Measurements from ENCODE around the gene SCUBE1. TPM values are rescaled to one million over a fixed set of nuclear protein-coding genes. Genes with fewer than 3 reads are reported as not detected.
"Not testable (repeated sequence)": the region's sequence is repeated elsewhere in the genome, so short reads cannot be mapped to it uniquely, and the experiment has no call there.

Gene SCUBE1
- total RNA-seq, 2 experiments from 2014 or later = not detected

DNA sequence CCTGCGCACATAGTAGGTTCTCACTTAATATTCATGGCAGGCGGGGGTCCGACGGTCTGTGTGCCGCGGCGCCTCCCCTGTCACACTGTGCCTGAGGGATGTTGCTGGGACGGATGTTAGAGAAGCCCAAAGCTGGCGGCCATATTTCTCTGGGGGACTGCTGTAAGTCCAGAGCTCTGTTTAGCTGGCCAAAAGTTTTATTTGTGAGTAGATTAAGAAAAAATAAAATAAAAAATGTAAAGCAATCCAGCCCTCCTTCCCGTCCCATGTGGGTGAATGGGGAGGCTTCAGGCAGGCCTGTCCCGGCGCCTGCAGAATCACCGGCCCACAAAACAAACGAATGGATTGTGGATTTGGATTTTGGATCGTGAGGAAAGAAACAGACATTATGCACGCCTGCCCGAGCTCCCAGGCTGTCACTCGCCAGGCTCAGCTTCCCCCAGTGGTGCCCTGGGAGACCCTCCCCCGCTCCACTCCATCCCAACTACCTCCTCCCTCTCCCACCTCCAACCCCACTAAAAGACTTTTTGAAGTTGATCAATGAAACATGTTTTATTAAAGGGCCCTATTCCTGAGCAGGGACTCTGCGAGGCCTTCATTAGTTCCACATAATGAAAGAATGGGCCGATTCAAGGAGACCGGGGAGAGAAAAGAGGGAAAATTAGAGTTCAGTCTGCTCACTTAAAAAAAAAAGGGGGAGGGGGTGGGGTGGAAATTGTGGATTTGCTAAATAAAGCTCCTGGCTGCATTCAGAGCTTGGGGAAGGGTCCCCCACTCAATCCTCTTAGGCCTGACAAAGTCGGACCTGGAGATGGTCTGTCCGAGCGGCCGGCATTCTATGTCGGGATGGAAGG is 20.4 kb upstream of the SCUBE1 start:
- Histone ChIP-seq H3K9me3 (ENCODE audit: low read length) (no peaks in the 10 kb centered on the region), H3K4me1 (ENCODE audit: insufficient read depth, low read length, poor library complexity, severe bottlenecking) (no peaks in the 10 kb centered on the region), H3K79me2 (ENCODE audit: insufficient read depth, low read depth, low read length) (no peaks in the 10 kb centered on the region), H3K9me2 (ENCODE audit: insufficient read depth, low read length) (no peaks in the 10 kb centered on the region), H3K27ac (ENCODE audit: low read depth, low read length, poor library complexity, severe bottlenecking) (no peak overlapping the region), H3K36me3 (ENCODE audit: insufficient read depth, low read length) (no peaks in the 10 kb centered on the region), H3K4me2 (ENCODE audit: low read length) (no peak overlapping the region), H2AFZ (ENCODE audit: low read length) (no peak overlapping the region), H3K4me3 (ENCODE audit: low read depth, low read length, poor library complexity, severe bottlenecking) (no peak overlapping the region), H4K20me1 (ENCODE audit: insufficient read depth, low read length) (no peaks in the 10 kb centered on the region)
- intact Hi-C loops (cut with micrococcal nuclease; ENCODE audit: unreplicated experiment) = no loop called here
- ChIA-PET CTCF (ENCODE audit: unreplicated experiment) (no interaction called here), POLR2A (no interaction called here)
- BruUV-seq (replicated peaks) = no TSS peak
- TF ChIP-seq, protein P1, sequence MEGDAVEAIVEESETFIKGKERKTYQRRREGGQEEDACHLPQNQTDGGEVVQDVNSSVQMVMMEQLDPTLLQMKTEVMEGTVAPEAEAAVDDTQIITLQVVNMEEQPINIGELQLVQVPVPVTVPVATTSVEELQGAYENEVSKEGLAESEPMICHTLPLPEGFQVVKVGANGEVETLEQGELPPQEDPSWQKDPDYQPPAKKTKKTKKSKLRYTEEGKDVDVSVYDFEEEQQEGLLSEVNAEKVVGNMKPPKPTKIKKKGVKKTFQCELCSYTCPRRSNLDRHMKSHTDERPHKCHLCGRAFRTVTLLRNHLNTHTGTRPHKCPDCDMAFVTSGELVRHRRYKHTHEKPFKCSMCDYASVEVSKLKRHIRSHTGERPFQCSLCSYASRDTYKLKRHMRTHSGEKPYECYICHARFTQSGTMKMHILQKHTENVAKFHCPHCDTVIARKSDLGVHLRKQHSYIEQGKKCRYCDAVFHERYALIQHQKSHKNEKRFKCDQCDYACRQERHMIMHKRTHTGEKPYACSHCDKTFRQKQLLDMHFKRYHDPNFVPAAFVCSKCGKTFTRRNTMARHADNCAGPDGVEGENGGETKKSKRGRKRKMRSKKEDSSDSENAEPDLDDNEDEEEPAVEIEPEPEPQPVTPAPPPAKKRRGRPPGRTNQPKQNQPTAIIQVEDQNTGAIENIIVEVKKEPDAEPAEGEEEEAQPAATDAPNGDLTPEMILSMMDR (conservative IDR thresholded peaks at IDR 0.05; ENCODE audit: low read length) = no peak
- no peak for TF ChIP-seq EZH2phosphoT487 (IDR thresholded peaks at IDR 0.05; ENCODE audit: borderline replicate concordance, low read depth, low read length)
- no peak for DNase-seq (ENCODE audit: low spot score)

DNA sequence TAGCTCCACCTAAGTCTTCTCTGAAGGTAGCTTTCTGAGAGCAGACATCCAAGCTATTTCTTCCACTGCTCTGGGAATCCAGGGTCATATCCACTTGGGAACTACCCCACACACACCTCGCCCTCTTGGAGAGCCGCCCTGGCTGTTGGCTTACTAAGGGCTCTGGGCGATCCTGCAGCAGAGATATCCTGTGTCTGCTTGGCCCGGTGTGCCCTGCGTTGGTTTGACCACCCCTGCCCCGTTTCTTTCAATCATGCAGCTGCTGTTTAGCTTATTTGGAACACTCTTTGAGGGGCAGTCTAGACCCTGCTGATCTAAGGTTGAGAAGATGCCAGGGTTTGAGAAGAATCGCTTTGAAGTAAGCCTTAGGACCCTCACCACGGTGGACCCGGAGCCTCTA is 17.4 kb upstream of the SCUBE1 start:
- TF ChIP-seq, protein P1 (conservative IDR thresholded peaks at IDR 0.05; ENCODE audit: low read length) = no peak
- TF ChIP-seq EZH2phosphoT487 (IDR thresholded peaks at IDR 0.05; ENCODE audit: borderline replicate concordance, low read depth, low read length) = no peak
- no peaks in the 10 kb centered on the region for H3K79me2 ChIP-seq (ENCODE audit: insufficient read depth, low read depth, low read length)
- intact Hi-C loops (cut with micrococcal nuclease; ENCODE audit: unreplicated experiment) = no loop called here
- H3K9me2 ChIP-seq (ENCODE audit: insufficient read depth, low read length) = no peaks in the 10 kb centered on the region
- H3K4me2 ChIP-seq (ENCODE audit: low read length) = no peak overlapping the region
- CTCF ChIA-PET (ENCODE audit: unreplicated experiment) = no interaction called here
- no peak overlapping the region for H3K27ac ChIP-seq (ENCODE audit: low read depth, low read length, poor library complexity, severe bottlenecking)
- H3K4me3 ChIP-seq (ENCODE audit: low read depth, low read length, poor library complexity, severe bottlenecking) = no peak overlapping the region
- no peaks in the 10 kb centered on the region for H4K20me1 ChIP-seq (ENCODE audit: insufficient read depth, low read length)
- no peak for DNase-seq (ENCODE audit: low spot score)
- H3K9me3 ChIP-seq (ENCODE audit: low read length) = no peaks in the 10 kb centered on the region
- POLR2A ChIA-PET = no interaction called here
- no TSS peak for BruUV-seq (replicated peaks)
- no peaks in the 10 kb centered on the region for H3K4me1 ChIP-seq (ENCODE audit: insufficient read depth, low read length, poor library complexity, severe bottlenecking)
- no peaks in the 10 kb centered on the region for H3K36me3 ChIP-seq (ENCODE audit: insufficient read depth, low read length)
- no peak overlapping the region for H2AFZ ChIP-seq (ENCODE audit: low read length)

DNA sequence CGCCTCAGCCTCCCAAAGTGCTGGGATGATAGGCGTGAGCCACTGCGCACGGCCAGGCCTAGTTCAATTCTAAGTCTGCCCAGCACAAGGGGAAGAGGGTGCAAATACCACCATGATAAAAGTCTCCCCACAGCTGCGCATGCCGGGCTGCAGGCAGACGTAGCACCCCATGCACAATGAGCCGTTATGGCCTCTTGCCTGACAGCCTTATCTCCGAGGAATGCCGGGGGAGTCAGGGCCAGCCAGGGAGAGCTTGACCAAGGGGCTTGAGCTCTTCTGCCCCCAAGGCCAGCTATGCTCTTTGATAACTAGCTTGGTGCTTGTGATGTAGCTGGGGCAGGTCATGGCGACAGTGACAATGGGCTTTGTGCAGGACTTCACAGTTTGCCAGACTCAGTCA is 13.7 kb upstream of the SCUBE1 start:
- H3K79me2 ChIP-seq (ENCODE audit: insufficient read depth, low read depth, low read length) = no peaks in the 10 kb centered on the region
- no peaks in the 10 kb centered on the region for H3K4me1 ChIP-seq (ENCODE audit: insufficient read depth, low read length, poor library complexity, severe bottlenecking)
- no peak for DNase-seq (ENCODE audit: low spot score)
- no TSS peak for BruUV-seq (replicated peaks)
- CTCF ChIA-PET (ENCODE audit: unreplicated experiment) = no interaction called here
- H3K9me3 ChIP-seq (ENCODE audit: low read length) = no peaks in the 10 kb centered on the region
- H2AFZ ChIP-seq (ENCODE audit: low read length) = no peak overlapping the region
- no peak overlapping the region for H3K4me2 ChIP-seq (ENCODE audit: low read length)
- POLR2A ChIA-PET = interaction anchor here (0.7 kb wide), 1 partner anchor 89 kb away, joined by 4 read pairs; no protein-coding TSS in a partner anchor
- intact Hi-C loops (cut with micrococcal nuclease; ENCODE audit: unreplicated experiment) = no loop called here
- no peak for TF ChIP-seq EZH2phosphoT487 (IDR thresholded peaks at IDR 0.05; ENCODE audit: borderline replicate concordance, low read depth, low read length)
- TF ChIP-seq, protein P1 (conservative IDR thresholded peaks at IDR 0.05; ENCODE audit: low read length) = no peak
- no peaks in the 10 kb centered on the region for H3K9me2 ChIP-seq (ENCODE audit: insufficient read depth, low read length)
- H3K36me3 ChIP-seq (ENCODE audit: insufficient read depth, low read length) = no peaks in the 10 kb centered on the region
- H3K27ac ChIP-seq (ENCODE audit: low read depth, low read length, poor library complexity, severe bottlenecking) = no peak overlapping the region
- no peaks in the 10 kb centered on the region for H4K20me1 ChIP-seq (ENCODE audit: insufficient read depth, low read length)
- H3K4me3 ChIP-seq (ENCODE audit: low read depth, low read length, poor library complexity, severe bottlenecking) = no peak overlapping the region

DNA sequence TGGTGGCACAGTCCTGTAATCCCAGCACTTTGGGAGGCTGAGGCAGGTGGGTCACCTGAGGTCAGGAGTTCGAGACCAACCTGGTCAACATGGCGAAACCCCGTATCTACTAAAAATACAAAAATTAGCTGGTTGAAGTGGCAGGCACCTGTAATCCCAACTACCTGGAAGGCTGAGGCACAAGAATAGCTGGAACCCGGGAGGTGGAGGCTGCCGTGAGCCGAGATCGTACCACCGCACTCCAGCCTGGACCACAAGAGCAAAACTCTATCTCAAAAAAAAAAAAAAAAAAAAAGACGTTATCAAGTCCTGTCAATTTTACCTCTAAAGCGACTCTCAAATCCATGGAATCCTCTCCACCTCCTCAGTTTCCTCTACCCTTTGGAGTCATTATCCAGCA is 12.5 kb upstream of the SCUBE1 start:
- intact Hi-C loops (cut with micrococcal nuclease; ENCODE audit: unreplicated experiment); H3K9me2 ChIP-seq (ENCODE audit: insufficient read depth, low read length); POLR2A ChIA-PET; H3K36me3 ChIP-seq (ENCODE audit: insufficient read depth, low read length); CTCF ChIA-PET (ENCODE audit: unreplicated experiment); H3K27ac ChIP-seq (ENCODE audit: low read depth, low read length, poor library complexity, severe bottlenecking); H3K4me2 ChIP-seq (ENCODE audit: low read length); H3K9me3 ChIP-seq (ENCODE audit: low read length); H2AFZ ChIP-seq (ENCODE audit: low read length); DNase-seq (ENCODE audit: low spot score); BruUV-seq (replicated peaks); H3K79me2 ChIP-seq (ENCODE audit: insufficient read depth, low read depth, low read length); H4K20me1 ChIP-seq (ENCODE audit: insufficient read depth, low read length); H3K4me1 ChIP-seq (ENCODE audit: insufficient read depth, low read length, poor library complexity, severe bottlenecking); H3K4me3 ChIP-seq (ENCODE audit: low read depth, low read length, poor library complexity, severe bottlenecking): not testable (repeated sequence)
